Nephron (organoid): ENCODE data around the gene PORCN.
A peak's percentile ranks its signal among the peaks of the same experiment; 100 is the strongest.

Source experiments
- H3K27ac Mint-ChIP-seq, 3 experiments: 2 replicates each; pipeline ENCODE4 v1.8.0; 2020; ENCODE audit warnings: mixed read lengths in 3 of 3, mild to moderate bottlenecking in 2 of 3, moderate library complexity in 1 of 3
- H3K27me3 Mint-ChIP-seq: 2 replicates; pipeline ENCODE4 v1.8.0; 2021; ENCODE audit warnings: low read depth, mild to moderate bottlenecking, moderate library complexity, mixed read lengths
- H3K36me3 Mint-ChIP-seq: 2 replicates; pipeline ENCODE4 v1.8.0; 2020; ENCODE audit warnings: low read depth, mixed read lengths
- H3K4me1 Mint-ChIP-seq: 2 replicates; pipeline ENCODE4 v1.8.0; 2020; ENCODE audit warnings: mixed read lengths
- H3K4me3 Mint-ChIP-seq, 3 experiments: 2 replicates each; pipeline ENCODE4 v1.8.0; 2020; ENCODE audit warnings: mild to moderate bottlenecking in 3 of 3, mixed read lengths in 3 of 3, moderate library complexity in 2 of 3
- H3K9me3 Mint-ChIP-seq: 2 replicates; pipeline ENCODE4 v1.8.0; 2020; ENCODE audit warnings: mixed read lengths
- CTCF ChIP-seq, 3 experiments: fragments of 200-600 bp; sonication (generic); IDR thresholded peaks; one replicate each; pipeline ENCODE4 v1.5.0; 2021; ENCODE audit warnings: antibody characterized with exemption in 3 of 3; ENCODE audit not compliant: unreplicated experiment in 3 of 3

The PORCN gene

GRCh38 chrX:48473704-48473990 lies 35.1 kb upstream of the PORCN start:
- Mint-ChIP-seq H3K27me3 (peaks cover 7% of the 10 kb centered on the region), H3K4me3 (no peak overlapping the region), H3K4me1 (peaks cover 25% of the 10 kb centered on the region), H3K27ac (peak overlapping the region in 1 of 3 experiments; percentile 52), H3K36me3 (no peaks in the 10 kb centered on the region), H3K9me3 (peaks cover 14% of the 10 kb centered on the region)
- TF ChIP-seq CTCF (IDR thresholded peaks at IDR 0.05; ENCODE audit: unreplicated experiment in 3 of 3): no peak

GRCh38 chrX:48474127-48474526 lies 34.7 kb upstream of the PORCN start:
- Mint-ChIP-seq H3K36me3 (peaks cover 2% of the 10 kb centered on the region), H3K4me3 (peak overlapping the region; percentile 45 to 57 (median 50)), H3K27ac (peak overlapping the region in 2 of 3 experiments; percentile 39 to 52), H3K27me3 (peaks cover 7% of the 10 kb centered on the region), H3K4me1 (peaks cover 25% of the 10 kb centered on the region), H3K9me3 (peaks cover 14% of the 10 kb centered on the region)
- TF ChIP-seq CTCF (IDR thresholded peaks at IDR 0.05; ENCODE audit: unreplicated experiment in 3 of 3): no peak

- no peak for TF ChIP-seq CTCF (IDR thresholded peaks at IDR 0.05; ENCODE audit: unreplicated experiment in 3 of 3)
- H3K4me3 Mint-ChIP-seq: peak overlapping the region; percentile 86 to 91 (median 87)
- H3K9me3 Mint-ChIP-seq: peaks cover 13% of the 10 kb centered on the region
- peaks cover 6% of the 10 kb centered on the region for H3K27me3 Mint-ChIP-seq
- H3K27ac Mint-ChIP-seq: no peak overlapping the region
- H3K36me3 Mint-ChIP-seq: peaks cover 5% of the 10 kb centered on the region
- H3K4me1 Mint-ChIP-seq: peaks cover 21% of the 10 kb centered on the region
These were observed 34.2 kb upstream of the PORCN start for GRCh38 chrX:48474581-48474980.

GRCh38 chrX:48475296-48475695 lies 33.5 kb upstream of the PORCN start:
- H3K27ac Mint-ChIP-seq: peak overlapping the region; percentile 51 to 81 (median 78)

GRCh38 chrX:48475774-48476577 lies 32.8 kb upstream of the PORCN start, which contains the start of gene FTSJ1:
TSS of gene FTSJ1 (plus strand) at chrX:48476199. CDS start at chrX:48478048, 1,849 bp downstream.
- peaks cover 3% of the 10 kb centered on the region for H3K27me3 Mint-ChIP-seq
- peak within 1 kb of the TSS; percentile 86 to 91 (median 87) for H3K4me3 Mint-ChIP-seq
- peaks cover 8% of the 10 kb centered on the region for H3K36me3 Mint-ChIP-seq
- peak within 1 kb of the TSS; percentile 51 to 81 (median 78) for H3K27ac Mint-ChIP-seq
- H3K4me1 Mint-ChIP-seq: peaks cover 17% of the 10 kb centered on the region
- peaks cover 9% of the 10 kb centered on the region for H3K9me3 Mint-ChIP-seq
- TF ChIP-seq CTCF (IDR thresholded peaks at IDR 0.05; ENCODE audit: unreplicated experiment in 3 of 3): no peak

More at GRCh38 chrX:48475296-48475695, 33.5 kb upstream of the PORCN start:
- Mint-ChIP-seq H3K4me1 (peaks cover 17% of the 10 kb centered on the region), H3K36me3 (peaks cover 8% of the 10 kb centered on the region), H3K27me3 (peaks cover 3% of the 10 kb centered on the region), H3K9me3 (peaks cover 9% of the 10 kb centered on the region), H3K4me3 (peak overlapping the region; percentile 86 to 91 (median 87))
- no peak for TF ChIP-seq CTCF (IDR thresholded peaks at IDR 0.05; ENCODE audit: unreplicated experiment in 3 of 3)

- H3K27ac Mint-ChIP-seq: no peak overlapping the region
- peaks cover 4% of the 10 kb centered on the region for H3K9me3 Mint-ChIP-seq
- peak overlapping the region; percentile 86 to 91 (median 87) for H3K4me3 Mint-ChIP-seq
- peaks cover 3% of the 10 kb centered on the region for H3K27me3 Mint-ChIP-seq
- TF ChIP-seq CTCF (IDR thresholded peaks at IDR 0.05; ENCODE audit: unreplicated experiment in 3 of 3): no peak
- H3K36me3 Mint-ChIP-seq: peaks cover 11% of the 10 kb centered on the region
- peaks cover 17% of the 10 kb centered on the region for H3K4me1 Mint-ChIP-seq
These were observed 31.9 kb upstream of the PORCN start for GRCh38 chrX:48476919-48477318.
